Upper lobe of right lung (tissue), 1 donor: ENCODE results near the gene RPS6KA2. TPM values are rescaled to one million over a fixed set of nuclear protein-coding genes. Genes with fewer than 3 reads are reported as not detected.

ENCODE experiments used
- ATAC-seq: fragments of 200-7000 bp; cut with Tn5 transposase; one replicate; pipeline ENCODE4 v1.9.1; 2020; ENCODE audit warnings: mild to moderate bottlenecking, moderate library complexity
- DNase-seq: peaks from one replicate; pipeline ENCODE4 v3.0.0-alpha.2; 2020
- H3K27ac ChIP-seq: fragments of 200-600 bp; one replicate; pipeline ENCODE4 v1.8.0; 2022
- H3K27me3 ChIP-seq: fragments of 200-600 bp; one replicate; pipeline ENCODE4 v1.8.0; 2022; ENCODE audit warnings: mild to moderate bottlenecking
- H3K36me3 ChIP-seq: fragments of 200-600 bp; one replicate; pipeline ENCODE4 v1.8.0; 2022
- H3K4me1 ChIP-seq: fragments of 200-600 bp; one replicate; pipeline ENCODE4 v1.8.0; 2022
- H3K4me3 ChIP-seq: fragments of 200-600 bp; one replicate; pipeline ENCODE4 v1.8.0; 2022; ENCODE audit warnings: mild to moderate bottlenecking
- H3K9me3 ChIP-seq: fragments of 200-600 bp; one replicate; pipeline ENCODE4 v1.8.0; 2022
- intact Hi-C: fragments of 100-400 bp; cut with DNase I; formaldehyde crosslinking; loops from one replicate; pipeline ENCODE4 v1.11.0; 2022
- total RNA-seq: library from RNA; stranded (reverse); fragmentation: NEBNext Ultra II Directional; extraction: Animal tissue kit (Norgen Biotek cat#: 25700); gene quantifications from one replicate; pipeline ENCODE4 v1.2.1, GENCODE V29; 2021
- TF ChIP-seq, protein P1 (sequence below): fragments of 200-600 bp; IDR thresholded peaks from one replicate; pipeline ENCODE4 v1.8.0; 2022; ENCODE audit warnings: antibody characterized with exemption
- donor health status: DM: no; HTN: yes; CAD: no; lungs with severe emphysema.

The RPS6KA2 gene
- total RNA-seq, 1 donor from 2014 or later = 136 TPM

DNA sequence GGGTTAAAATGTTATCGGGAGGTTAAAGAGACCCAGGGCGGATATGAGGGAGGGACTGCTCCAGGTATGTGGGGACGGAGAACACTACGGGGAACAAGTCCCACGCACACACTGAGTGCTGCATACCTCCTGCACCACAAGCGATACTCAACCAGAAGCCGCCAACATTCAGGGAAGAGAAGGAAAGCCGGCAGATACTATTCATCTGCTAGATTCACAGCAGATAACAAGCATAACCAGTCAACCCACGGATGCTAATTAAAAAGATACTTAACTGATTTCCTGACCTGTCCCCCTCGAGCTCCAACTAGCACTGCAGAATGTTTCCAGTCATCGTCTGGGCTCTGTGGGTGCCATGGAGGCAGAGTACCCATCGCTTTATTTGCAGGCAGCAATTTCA is 45.1 kb upstream of the RPS6KA2 start:
- TF ChIP-seq, protein P1, sequence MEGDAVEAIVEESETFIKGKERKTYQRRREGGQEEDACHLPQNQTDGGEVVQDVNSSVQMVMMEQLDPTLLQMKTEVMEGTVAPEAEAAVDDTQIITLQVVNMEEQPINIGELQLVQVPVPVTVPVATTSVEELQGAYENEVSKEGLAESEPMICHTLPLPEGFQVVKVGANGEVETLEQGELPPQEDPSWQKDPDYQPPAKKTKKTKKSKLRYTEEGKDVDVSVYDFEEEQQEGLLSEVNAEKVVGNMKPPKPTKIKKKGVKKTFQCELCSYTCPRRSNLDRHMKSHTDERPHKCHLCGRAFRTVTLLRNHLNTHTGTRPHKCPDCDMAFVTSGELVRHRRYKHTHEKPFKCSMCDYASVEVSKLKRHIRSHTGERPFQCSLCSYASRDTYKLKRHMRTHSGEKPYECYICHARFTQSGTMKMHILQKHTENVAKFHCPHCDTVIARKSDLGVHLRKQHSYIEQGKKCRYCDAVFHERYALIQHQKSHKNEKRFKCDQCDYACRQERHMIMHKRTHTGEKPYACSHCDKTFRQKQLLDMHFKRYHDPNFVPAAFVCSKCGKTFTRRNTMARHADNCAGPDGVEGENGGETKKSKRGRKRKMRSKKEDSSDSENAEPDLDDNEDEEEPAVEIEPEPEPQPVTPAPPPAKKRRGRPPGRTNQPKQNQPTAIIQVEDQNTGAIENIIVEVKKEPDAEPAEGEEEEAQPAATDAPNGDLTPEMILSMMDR = no peak
- ATAC-seq (no peak), DNase-seq (peak; percentile 3)
- no peaks in the 10 kb centered on the region for H3K36me3 ChIP-seq
- H3K4me1 ChIP-seq = no peaks in the 10 kb centered on the region
- H3K4me3 ChIP-seq = no peak overlapping the region
- no peaks in the 10 kb centered on the region for H3K9me3 ChIP-seq
- no peaks in the 10 kb centered on the region for H3K27me3 ChIP-seq
- H3K27ac ChIP-seq = no peak overlapping the region
- intact Hi-C loops = no loop called here

DNA sequence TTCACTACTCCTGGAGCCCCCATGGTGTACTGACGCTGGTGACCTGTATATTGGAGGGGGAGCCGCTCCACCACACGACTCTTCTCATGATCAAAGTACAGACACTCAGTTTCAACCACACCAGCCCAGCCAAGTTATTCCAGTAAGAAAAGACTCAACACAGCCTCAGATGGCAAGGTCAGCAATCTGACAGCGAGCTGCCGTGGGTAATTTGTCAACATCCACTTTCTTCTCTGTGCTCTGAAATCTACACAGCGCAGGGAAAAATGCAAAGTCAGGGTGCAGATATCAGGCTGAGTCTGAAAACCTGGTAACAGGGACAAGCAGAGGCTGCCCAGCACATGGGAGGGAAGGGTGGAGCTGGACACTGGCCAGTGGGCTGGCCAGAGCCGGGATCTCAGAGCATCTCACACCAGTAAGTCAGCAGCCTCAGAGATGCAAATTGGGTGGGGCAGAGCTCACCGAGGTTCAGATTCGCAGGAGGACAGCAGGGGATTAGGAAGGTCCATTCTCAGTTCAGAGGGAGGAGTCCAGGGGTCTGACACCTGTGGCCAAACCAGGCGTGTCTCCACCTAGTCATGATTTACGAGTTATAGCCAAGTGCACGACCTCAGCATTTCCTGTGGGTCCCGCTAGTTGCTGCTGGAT is 44.5 kb upstream of the RPS6KA2 start:
- Histone ChIP-seq H3K27ac (no peak overlapping the region), H3K4me3 (no peak overlapping the region), H3K9me3 (no peaks in the 10 kb centered on the region), H3K27me3 (no peaks in the 10 kb centered on the region), H3K36me3 (no peaks in the 10 kb centered on the region), H3K4me1 (no peaks in the 10 kb centered on the region)
- DNase-seq (peak; percentile 21), ATAC-seq (no peak)
- intact Hi-C loops = no loop called here
- TF ChIP-seq, protein P1 = no peak

DNA sequence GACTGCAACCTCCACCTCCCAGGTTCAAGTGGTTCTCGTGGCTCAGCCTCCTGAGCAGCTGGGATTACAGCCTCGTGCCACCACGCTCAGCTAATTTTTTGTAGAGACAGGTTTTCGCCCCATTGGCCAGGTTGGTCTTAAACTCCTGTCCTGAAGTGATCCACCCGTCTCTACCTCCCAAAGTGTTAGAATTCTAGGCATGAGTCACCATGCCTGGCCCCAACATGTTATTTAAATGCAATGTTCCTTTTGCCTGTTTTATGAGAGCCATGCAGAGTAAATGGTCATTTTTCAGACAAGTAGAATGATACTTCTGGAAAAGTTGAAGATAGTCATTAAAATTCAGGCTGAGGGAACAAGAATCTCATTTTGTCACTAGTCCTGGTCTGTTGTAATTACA is 43.8 kb upstream of the RPS6KA2 start:
- Histone ChIP-seq H3K27me3 (no peaks in the 10 kb centered on the region), H3K4me1 (no peaks in the 10 kb centered on the region), H3K36me3 (no peaks in the 10 kb centered on the region), H3K27ac (no peak overlapping the region), H3K4me3 (no peak overlapping the region), H3K9me3 (no peaks in the 10 kb centered on the region)
- TF ChIP-seq, protein P1 = no peak
- DNase-seq = peak; percentile 22
- no peak for ATAC-seq
- intact Hi-C loops = no loop called here

DNA sequence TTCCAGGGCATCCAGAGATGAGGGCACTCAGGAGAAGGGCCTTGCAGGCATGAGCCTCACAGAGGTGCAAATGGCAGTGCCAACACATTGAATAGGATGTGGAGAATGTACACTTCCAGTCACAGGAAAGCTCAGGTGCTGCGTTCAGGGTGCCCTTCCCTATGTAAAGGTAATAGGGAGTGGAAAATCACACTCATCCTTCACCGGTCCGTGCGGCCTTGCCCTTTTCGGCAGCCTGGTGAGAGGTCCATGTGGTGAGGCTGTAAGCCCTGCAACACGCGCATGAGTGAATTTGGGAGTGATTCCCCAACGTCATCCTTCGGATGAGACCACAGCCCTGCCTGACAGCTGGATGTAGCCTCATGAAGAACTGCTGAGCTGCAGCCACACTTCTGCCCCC is 43.0 kb upstream of the RPS6KA2 start:
- no peaks in the 10 kb centered on the region for H3K4me1 ChIP-seq
- TF ChIP-seq, protein P1 = no peak
- ATAC-seq = no peak
- no peak overlapping the region for H3K4me3 ChIP-seq
- H3K27ac ChIP-seq = no peak overlapping the region
- DNase-seq = peak; percentile 29
- H3K27me3 ChIP-seq = no peaks in the 10 kb centered on the region
- intact Hi-C loops = no loop called here
- no peaks in the 10 kb centered on the region for H3K36me3 ChIP-seq
- no peaks in the 10 kb centered on the region for H3K9me3 ChIP-seq

DNA sequence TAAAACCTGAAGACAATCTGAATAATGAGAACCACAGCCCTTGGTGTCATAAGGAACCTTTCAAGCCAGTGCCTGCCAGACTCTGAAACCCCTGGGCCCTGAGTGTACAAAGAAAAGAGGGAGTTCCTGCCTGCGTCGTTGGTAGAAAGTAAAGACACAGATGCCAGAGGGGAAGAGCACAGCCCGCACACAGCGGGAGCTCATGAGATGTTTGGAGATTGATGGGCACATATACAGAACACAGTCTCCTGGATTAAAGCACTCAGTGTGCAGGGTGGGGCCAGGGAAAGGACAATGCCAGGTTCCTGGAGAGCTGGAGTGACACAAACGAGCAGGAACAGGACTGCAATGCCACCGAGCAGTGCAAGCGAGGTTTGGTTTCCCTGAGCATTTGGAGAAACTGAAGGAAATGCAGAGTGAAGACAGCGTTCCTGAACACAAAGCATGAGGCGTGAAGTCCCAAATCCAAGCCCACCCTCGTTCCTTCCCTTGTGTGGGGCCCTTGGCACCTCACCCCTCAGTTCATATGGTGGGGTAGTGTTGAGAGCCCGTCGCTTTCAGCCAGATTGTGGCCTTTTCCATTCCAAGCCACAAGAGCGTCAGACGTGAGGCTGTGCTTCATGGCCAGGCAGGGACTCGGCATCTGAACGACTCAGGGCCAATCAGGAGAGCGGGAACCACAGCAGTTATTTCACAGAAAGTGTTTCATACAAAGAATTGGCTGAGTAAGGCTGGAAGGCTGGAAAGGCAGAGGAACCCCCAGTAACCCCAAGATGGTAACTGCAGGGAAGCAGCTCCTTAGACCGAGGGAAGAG is 41.0 kb upstream of the RPS6KA2 start:
- TF ChIP-seq, protein P1 = no peak
- no peak overlapping the region for H3K4me3 ChIP-seq
- H3K9me3 ChIP-seq = no peaks in the 10 kb centered on the region
- intact Hi-C loops = no loop called here
- no peak for DNase-seq
- no peak overlapping the region for H3K27ac ChIP-seq
- H3K36me3 ChIP-seq = no peaks in the 10 kb centered on the region
- peaks cover 4% of the 10 kb centered on the region for H3K4me1 ChIP-seq
- no peak for ATAC-seq
- H3K27me3 ChIP-seq = no peaks in the 10 kb centered on the region
